MM.1S (cell line): ENCODE measurements around the gene UBE2D1.

Source experiments
- DNase-seq: peaks from one replicate; pipeline ENCODE4 v3.0.0-alpha.2; 2015
- H2AFZ ChIP-seq: fragments of 300-600 bp; sonication (generic); 2 replicates; pipeline ENCODE4 v1.6.0; 2016; ENCODE audit warnings: antibody characterized with exemption, low read length
- H3F3A ChIP-seq: fragments of 300-600 bp; sonication (generic); 2 replicates; pipeline ENCODE4 v1.6.1; 2016; ENCODE audit warnings: mild to moderate bottlenecking, antibody characterized with exemption, low read length, moderate library complexity, mixed read lengths; ENCODE audit not compliant: insufficient read depth
- H3K27ac ChIP-seq: fragments of 300-600 bp; sonication (generic); 2 replicates; pipeline ENCODE4 v1.5.1; 2016; ENCODE audit warnings: mild to moderate bottlenecking, low read length
- H3K27me3 ChIP-seq: fragments of 300-600 bp; sonication (generic); replicated peaks from 2 replicates; pipeline ENCODE4 v1.6.0; 2016; ENCODE audit warnings: low read length; ENCODE audit not compliant: insufficient read depth
- H3K36me3 ChIP-seq: fragments of 300-600 bp; sonication (generic); replicated peaks from 2 replicates; pipeline ENCODE4 v1.6.1; 2016; ENCODE audit warnings: mild to moderate bottlenecking, low read length, mixed read lengths; ENCODE audit not compliant: insufficient read depth
- H3K4me1 ChIP-seq: fragments of 300-600 bp; sonication (generic); 2 replicates; pipeline ENCODE4 v1.6.1; 2016; ENCODE audit warnings: low read length, mixed read lengths
- H3K4me2 ChIP-seq: fragments of 300-600 bp; sonication (generic); 2 replicates; pipeline ENCODE4 v1.6.0; 2016; ENCODE audit warnings: low read depth, low read length
- H3K4me3 ChIP-seq: fragments of 300-600 bp; sonication (generic); 2 replicates; pipeline ENCODE4 v1.5.1; 2016; ENCODE audit warnings: low read length, mixed read lengths
- H3K79me2 ChIP-seq: fragments of 300-600 bp; sonication (generic); 2 replicates; pipeline ENCODE4 v1.6.1; 2016; ENCODE audit warnings: mixed run types, low read length, mixed read lengths
- H3K9ac ChIP-seq: fragments of 300-600 bp; sonication (generic); 2 replicates; pipeline ENCODE4 v1.6.1; 2016; ENCODE audit warnings: low read length, mixed read lengths
- H3K9me2 ChIP-seq: fragments of 300-600 bp; sonication (generic); replicated peaks from 2 replicates; pipeline ENCODE4 v1.6.1; 2016; ENCODE audit warnings: mild to moderate bottlenecking, low read length, mixed read lengths; ENCODE audit not compliant: insufficient read depth
- H3K9me3 ChIP-seq: fragments of 300-600 bp; sonication (generic); replicated peaks from 2 replicates; pipeline ENCODE4 v1.6.1; 2016; ENCODE audit warnings: mild to moderate bottlenecking, low read length, mixed read lengths; ENCODE audit not compliant: insufficient read depth
- H4K20me1 ChIP-seq: fragments of 300-600 bp; sonication (generic); 2 replicates; pipeline ENCODE4 v1.6.1; 2016; ENCODE audit warnings: mild to moderate bottlenecking, low read length, moderate library complexity, mixed read lengths; ENCODE audit not compliant: insufficient read depth
- CTCF ChIP-seq: fragments of 300-600 bp; sonication (generic); IDR thresholded peaks from 2 replicates; pipeline ENCODE4 v1.5.1; 2016; ENCODE audit warnings: antibody characterized with exemption, low read length, mixed read lengths
- EZH2 ChIP-seq: fragments of 300-600 bp; sonication (generic); optimal IDR thresholded peaks from 2 replicates; pipeline ENCODE3; 2017; ENCODE audit warnings: low read depth, mild to moderate bottlenecking, antibody characterized with exemption, low read length, mixed read lengths
- EZH2phosphoT487 ChIP-seq: fragments of 300-600 bp; sonication (generic); IDR thresholded peaks from 2 replicates; pipeline ENCODE4 v1.6.1; 2018; ENCODE audit warnings: antibody characterized with exemption, low read length

UBE2D1 gene

GRCh38 chr10:58400609-58401008 lies 65.8 kb downstream of the UBE2D1 start:
- Histone ChIP-seq H3K27me3 (no peaks in the 10 kb centered on the region), H3K79me2 (no peaks in the 10 kb centered on the region), H3K4me1 (no peaks in the 10 kb centered on the region), H3K9me3 (no peaks in the 10 kb centered on the region), H4K20me1 (no peaks in the 10 kb centered on the region), H3K9me2 (no peaks in the 10 kb centered on the region), H3K27ac (no peak overlapping the region), H3K36me3 (0 out of 2 replicates have a peak, but pooled peaks cover 11% of the 10 kb centered on the region), H3K4me3 (no peak overlapping the region), H3F3A (no peaks in the 10 kb centered on the region), H2AFZ (no peak overlapping the region), H3K4me2 (no peak overlapping the region), H3K9ac (no peak overlapping the region)
- no peak for TF ChIP-seq EZH2phosphoT487
- TF ChIP-seq CTCF: no peak
- TF ChIP-seq EZH2: no peak
- DNase-seq: no peak

DNA sequence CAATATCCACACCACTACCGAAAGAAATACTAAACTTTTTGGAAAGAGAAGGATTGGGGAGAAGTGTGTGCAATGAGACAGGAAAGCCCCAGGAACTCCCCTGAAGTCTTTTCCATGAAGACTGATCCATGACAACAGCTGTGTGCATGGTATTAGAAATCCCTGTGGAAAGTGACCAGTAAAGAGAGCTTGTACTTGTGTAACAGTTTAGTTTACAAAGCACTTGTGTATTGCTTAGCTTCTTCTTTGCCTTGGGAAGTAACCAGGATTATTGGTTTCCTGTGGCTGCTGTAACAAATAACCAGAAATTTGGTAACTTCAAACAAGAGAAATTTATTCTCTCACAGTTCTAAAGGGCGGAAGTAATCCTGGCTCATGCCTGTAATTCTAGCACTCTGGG lies 69.2 kb downstream of the UBE2D1 start:
- TF ChIP-seq CTCF (no peak), EZH2phosphoT487 (no peak), EZH2 (no peak)

DNA sequence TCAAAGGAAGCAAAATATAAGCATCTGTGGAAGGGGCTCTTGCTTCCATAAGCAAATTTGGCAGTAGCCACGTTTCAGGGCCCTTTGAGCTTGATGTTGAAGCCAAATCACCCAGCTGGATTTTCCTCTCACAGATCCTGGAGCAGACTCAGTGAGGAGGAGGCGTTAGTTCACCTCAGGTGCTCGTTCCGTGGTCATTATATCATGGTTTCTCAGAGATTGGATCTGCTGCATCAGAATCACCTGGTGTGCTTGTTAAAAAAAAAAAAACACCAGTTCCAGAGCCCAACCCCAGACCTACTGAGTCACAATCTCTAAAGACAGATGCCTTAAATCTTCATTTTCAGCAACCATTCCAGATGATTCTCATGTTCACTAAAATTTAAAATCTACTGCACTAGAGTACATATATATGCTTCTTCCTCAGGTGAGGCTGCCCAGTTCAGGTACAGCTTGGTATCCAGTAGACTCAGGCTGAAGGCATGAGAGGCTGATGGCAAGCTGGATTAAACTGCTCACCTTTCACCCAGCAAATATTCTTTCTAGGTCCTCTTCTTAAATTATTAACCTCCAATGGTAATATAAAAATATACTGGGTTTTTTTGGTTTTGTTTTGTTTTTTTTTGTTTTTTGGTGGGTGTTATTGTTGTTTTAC lies 75.3 kb downstream of the UBE2D1 start:
- Histone ChIP-seq H3K4me1 (no peaks in the 10 kb centered on the region), H2AFZ (no peak overlapping the region), H3K9ac (no peak overlapping the region), H3K4me2 (no peak overlapping the region), H3K27me3 (no peaks in the 10 kb centered on the region), H3K9me2 (no peaks in the 10 kb centered on the region), H3K4me3 (no peak overlapping the region), H3F3A (no peaks in the 10 kb centered on the region), H4K20me1 (no peaks in the 10 kb centered on the region), H3K9me3 (no peaks in the 10 kb centered on the region), H3K36me3 (no peaks in the 10 kb centered on the region), H3K79me2 (no peaks in the 10 kb centered on the region), H3K27ac (no peak overlapping the region)
- TF ChIP-seq EZH2: no peak
- no peak for TF ChIP-seq EZH2phosphoT487
- no peak for DNase-seq

More for the DNA sequence above, 69.2 kb downstream of the UBE2D1 start:
- Histone ChIP-seq H3K9me3 (no peaks in the 10 kb centered on the region), H3K4me2 (no peak overlapping the region), H2AFZ (no peak overlapping the region), H3K9me2 (no peaks in the 10 kb centered on the region), H3K9ac (no peak overlapping the region), H3K79me2 (no peaks in the 10 kb centered on the region), H3F3A (no peaks in the 10 kb centered on the region), H3K4me1 (no peaks in the 10 kb centered on the region), H3K27ac (no peak overlapping the region), H3K27me3 (no peaks in the 10 kb centered on the region), H3K36me3 (no peaks in the 10 kb centered on the region), H3K4me3 (no peak overlapping the region), H4K20me1 (no peaks in the 10 kb centered on the region)
- DNase-seq: no peak

DNA sequence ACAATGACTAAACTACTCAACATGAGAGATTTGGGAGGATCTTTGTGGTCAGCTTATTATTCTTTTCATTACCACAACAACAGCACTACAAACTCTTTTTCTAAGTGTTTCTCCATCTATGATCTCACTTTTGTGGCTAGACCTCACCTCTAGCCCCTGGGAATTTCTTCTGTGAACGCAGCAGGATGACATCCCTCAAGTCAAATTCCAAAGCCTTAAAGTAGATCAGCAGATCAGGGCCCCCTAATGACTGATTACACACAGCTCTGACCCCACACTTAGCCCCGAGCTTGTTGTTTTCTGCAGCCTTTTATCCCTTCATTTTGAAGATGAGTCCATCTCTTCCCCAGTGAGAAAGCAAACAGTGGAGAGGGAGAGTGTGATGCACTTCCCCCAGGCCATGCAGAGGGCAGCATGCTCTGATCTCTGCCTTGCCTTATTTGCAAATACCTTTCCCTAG lies 77.7 kb downstream of the UBE2D1 start:
- no peak overlapping the region for H3K27ac ChIP-seq
- H3K36me3 ChIP-seq: no peaks in the 10 kb centered on the region
- no peaks in the 10 kb centered on the region for H3K4me1 ChIP-seq
- no peak overlapping the region for H3K4me3 ChIP-seq
- no peak overlapping the region for H2AFZ ChIP-seq
- no peak for TF ChIP-seq EZH2phosphoT487
- TF ChIP-seq EZH2: no peak
- TF ChIP-seq CTCF: no peak
- no peaks in the 10 kb centered on the region for H4K20me1 ChIP-seq
- H3K27me3 ChIP-seq: no peaks in the 10 kb centered on the region
- H3F3A ChIP-seq: no peaks in the 10 kb centered on the region
- H3K9me2 ChIP-seq: no peaks in the 10 kb centered on the region
- H3K9me3 ChIP-seq: no peaks in the 10 kb centered on the region
- DNase-seq: no peak
- H3K9ac ChIP-seq: no peak overlapping the region
- H3K4me2 ChIP-seq: no peak overlapping the region
- H3K79me2 ChIP-seq: no peaks in the 10 kb centered on the region
